NB4 (cell line): ENCODE data around the gene IFT57.

Source experiments
- DNase-seq: peaks from one replicate; pipeline ENCODE4 v3.0.0; 2010; ENCODE audit warnings: low read depth
- H3K4me3 ChIP-seq: one replicate; pipeline ENCODE4 v1.5.1; 2011; ENCODE audit warnings: mild to moderate bottlenecking, low read depth, low read length, moderate library complexity
- CTCF ChIP-seq: IDR thresholded peaks from one replicate; pipeline ENCODE4 v1.5.1; 2012; ENCODE audit warnings: low read depth, low read length
- MAX ChIP-seq: IDR thresholded peaks from 2 replicates; pipeline ENCODE4 v1.6.1; 2011; ENCODE audit warnings: low read depth, low read length
- MYC ChIP-seq: IDR thresholded peaks from 2 replicates; pipeline ENCODE4 v1.6.1; 2011; ENCODE audit warnings: low read depth, low read length
- POLR2A ChIP-seq: IDR thresholded peaks from 2 replicates; pipeline ENCODE4 v1.6.1; 2011; ENCODE audit warnings: mild to moderate bottlenecking; ENCODE audit not compliant: insufficient read length; ENCODE audit errors: extremely low read depth

The IFT57 gene

GRCh38 chr3:108191394-108191793 lies 30.8 kb downstream of the IFT57 start:
- TF ChIP-seq POLR2A (no peak), CTCF (no peak), MAX (no peak), MYC (no peak)
- no peak overlapping the region for H3K4me3 ChIP-seq
- no peak for DNase-seq

- TF ChIP-seq CTCF (no peak), MAX (no peak), POLR2A (no peak), MYC (no peak)
- no peak for DNase-seq
- H3K4me3 ChIP-seq = no peak overlapping the region
Measured at GRCh38 chr3:108190346-108190745, 31.9 kb downstream of the IFT57 start.

GRCh38 chr3:108189440-108189839 lies 32.8 kb downstream of the IFT57 start:
- no peak overlapping the region for H3K4me3 ChIP-seq
- DNase-seq = no peak
- TF ChIP-seq POLR2A (no peak), CTCF (no peak), MYC (no peak), MAX (no peak)

- DNase-seq = no peak
- TF ChIP-seq CTCF = no peak
- TF ChIP-seq MYC = no peak
- no peak for TF ChIP-seq POLR2A
- no peak for TF ChIP-seq MAX
- no peak overlapping the region for H3K4me3 ChIP-seq
Measured at GRCh38 chr3:108185536-108185935, 36.7 kb downstream of the IFT57 start.

GRCh38 chr3:108184824-108185223 lies 37.4 kb downstream of the IFT57 start:
- no peak for DNase-seq
- no peak overlapping the region for H3K4me3 ChIP-seq
- TF ChIP-seq CTCF (no peak), MYC (no peak), POLR2A (no peak), MAX (no peak)

GRCh38 chr3:108183971-108184370 lies 38.3 kb downstream of the IFT57 start:
- DNase-seq = no peak
- no peak for TF ChIP-seq MAX
- no peak for TF ChIP-seq CTCF
- no peak for TF ChIP-seq POLR2A
- H3K4me3 ChIP-seq = no peak overlapping the region
